Measurements from ENCODE around the gene HS6ST2. TPM values are rescaled to one million over a fixed set of nuclear protein-coding genes. Genes with fewer than 3 reads are reported as not detected.
"Not testable (repeated sequence)": the region's sequence is repeated elsewhere in the genome, so short reads cannot be mapped to it uniquely, and the experiment has no call there.

The HS6ST2 gene
- total RNA-seq, 4 donors from 2014 or later: 0.77 to 9.7 (median 1.9) TPM

DNA sequence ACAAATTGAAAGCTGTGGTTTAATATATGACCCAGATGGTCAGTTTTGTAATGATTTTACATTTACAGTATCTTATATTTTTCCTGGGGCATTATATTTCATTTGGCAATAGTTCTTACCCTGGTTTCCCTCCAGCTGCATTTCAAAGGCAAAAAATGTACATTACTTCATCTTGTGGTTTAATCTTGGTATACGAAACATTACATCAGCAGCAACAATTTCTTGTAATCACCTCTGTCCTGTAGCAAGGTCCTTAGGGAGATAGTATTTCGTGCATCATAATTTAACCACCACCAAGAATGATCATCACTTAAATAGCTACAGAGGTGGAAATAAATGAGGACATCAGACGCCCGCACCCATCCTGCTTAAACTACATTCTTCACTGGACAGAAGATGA lies 48.8 kb downstream of the HS6ST2 start:
- DNase-seq: no peak
- TF ChIP-seq CTCF (IDR thresholded peaks at IDR 0.05) (no peak), POLR2A (IDR thresholded peaks at IDR 0.05) (no peak)
- no peaks in the 10 kb centered on the region for H3K27me3 ChIP-seq
- intact Hi-C loops (cut with DNase I; ENCODE audit: low total_unique reads): no loop called here
- H3K27ac ChIP-seq: no peak overlapping the region
- no peaks in the 10 kb centered on the region for H3K9me3 ChIP-seq
- H3K4me1 ChIP-seq: no peaks in the 10 kb centered on the region
- H3K4me3 ChIP-seq: no peak overlapping the region
- H3K36me3 ChIP-seq: no peaks in the 10 kb centered on the region

- Histone ChIP-seq H3K4me3 (no peak overlapping the region), H3K4me1 (no peaks in the 10 kb centered on the region), H3K9me3 (no peaks in the 10 kb centered on the region), H3K36me3 (no peaks in the 10 kb centered on the region), H3K27ac (no peak overlapping the region), H3K27me3 (no peaks in the 10 kb centered on the region)
- TF ChIP-seq CTCF (IDR thresholded peaks at IDR 0.05) (no peak), POLR2A (IDR thresholded peaks at IDR 0.05) (no peak)
- DNase-seq: no peak
- intact Hi-C loops (cut with DNase I; ENCODE audit: low total_unique reads): no loop called here
These were observed 49.5 kb downstream of the HS6ST2 start for GRCh38 chrX:132908891-132909290.

- Histone ChIP-seq H3K4me3 (no peak overlapping the region), H3K4me1 (no peaks in the 10 kb centered on the region), H3K27me3 (no peaks in the 10 kb centered on the region), H3K27ac (no peak overlapping the region), H3K9me3 (no peaks in the 10 kb centered on the region), H3K36me3 (no peaks in the 10 kb centered on the region)
- intact Hi-C loops (cut with DNase I; ENCODE audit: low total_unique reads): no loop called here
- DNase-seq: no peak
- TF ChIP-seq POLR2A (IDR thresholded peaks at IDR 0.05) (no peak), CTCF (IDR thresholded peaks at IDR 0.05) (no peak)
These were observed 57.7 kb downstream of the HS6ST2 start for GRCh38 chrX:132900633-132901293.

- no peak for TF ChIP-seq CTCF (IDR thresholded peaks at IDR 0.05)
- TF ChIP-seq POLR2A (IDR thresholded peaks at IDR 0.05): no peak
- H3K4me3 ChIP-seq: no peak overlapping the region
- no peaks in the 10 kb centered on the region for H3K27me3 ChIP-seq
- DNase-seq: no peak
- intact Hi-C loops (cut with DNase I; ENCODE audit: low total_unique reads): no loop called here
- H3K4me1 ChIP-seq: no peaks in the 10 kb centered on the region
- H3K27ac ChIP-seq: no peak overlapping the region
- H3K36me3 ChIP-seq: no peaks in the 10 kb centered on the region
- no peaks in the 10 kb centered on the region for H3K9me3 ChIP-seq
These were observed 70.9 kb downstream of the HS6ST2 start for GRCh38 chrX:132887569-132887968.

GRCh38 chrX:132883358-132883915 lies 75.0 kb downstream of the HS6ST2 start:
- Histone ChIP-seq H3K27me3 (no peaks in the 10 kb centered on the region), H3K36me3 (no peaks in the 10 kb centered on the region), H3K4me3 (no peak overlapping the region), H3K9me3 (no peaks in the 10 kb centered on the region), H3K27ac (no peak overlapping the region), H3K4me1 (no peaks in the 10 kb centered on the region)
- no peak for TF ChIP-seq CTCF (IDR thresholded peaks at IDR 0.05)
- no peak for TF ChIP-seq POLR2A (IDR thresholded peaks at IDR 0.05)
- intact Hi-C loops (cut with DNase I; ENCODE audit: low total_unique reads): no loop called here
- no peak for DNase-seq

DNA sequence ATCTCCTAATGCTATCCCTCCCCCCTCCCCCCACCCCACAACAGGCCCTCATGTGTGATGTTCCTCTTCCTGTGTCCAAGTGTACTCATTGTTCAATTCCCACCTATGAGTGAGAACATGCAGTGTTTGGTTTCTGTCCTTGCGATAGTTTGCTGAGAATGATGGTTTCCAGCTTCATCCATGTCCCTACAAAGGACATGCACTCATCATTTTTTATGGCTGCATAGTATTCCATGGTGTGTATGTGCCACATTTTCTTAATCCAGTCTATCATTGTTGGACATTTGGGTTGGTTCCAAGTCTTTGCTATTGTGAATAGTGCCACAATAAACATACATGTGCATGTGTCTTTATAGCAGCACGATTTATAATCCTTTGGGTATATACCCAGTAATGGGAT lies 77.7 kb downstream of the HS6ST2 start:
- H3K27ac ChIP-seq; DNase-seq; H3K4me1 ChIP-seq; intact Hi-C loops (cut with DNase I; ENCODE audit: low total_unique reads); H3K36me3 ChIP-seq; H3K27me3 ChIP-seq; H3K4me3 ChIP-seq; H3K9me3 ChIP-seq: not testable (repeated sequence)
